Stimulated activated CD4-positive, alpha-beta T cell treated with anti-CD3 and anti-CD28 coated beads, Interleukin-4, amount 100 ng/mL, for 48 hours (primary cell): ENCODE results near the gene SMG6.
"Not testable (repeated sequence)": the region's sequence is repeated elsewhere in the genome, so short reads cannot be mapped to it uniquely, and the experiment has no call there.

Experiments
- DNase-seq, 2 donors: peaks; one replicate each; pipeline ENCODE4 v3.0.0-alpha.2; 2020; ENCODE audit warnings: low read depth in 2 of 2

The SMG6 gene

DNA sequence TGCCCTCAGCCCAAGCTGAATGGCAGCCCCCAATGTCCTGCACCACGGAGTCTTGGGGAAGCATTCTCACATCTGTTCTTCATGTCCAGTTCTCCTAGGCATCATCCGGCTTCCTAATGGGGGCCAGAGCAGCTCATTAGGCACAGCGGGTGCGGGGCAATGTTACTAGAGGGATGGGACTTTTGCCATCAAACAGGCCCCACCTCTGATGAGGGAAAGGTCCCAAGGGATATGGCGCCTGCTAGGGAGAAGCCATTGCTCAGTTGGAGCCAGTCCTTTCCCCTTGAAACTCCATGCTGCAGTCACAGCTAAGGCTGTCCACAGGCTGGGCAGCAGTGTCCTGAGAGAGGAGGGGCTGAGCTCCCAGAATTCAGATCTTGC lies 275.4 kb downstream of the SMG6 start:
- no peak for DNase-seq

- DNase-seq, result no peak
Measured at GRCh38 chr17:2027528-2028233, 275.9 kb downstream of the SMG6 start.

- no peak for DNase-seq
Measured at GRCh38 chr17:2025622-2026309, 277.8 kb downstream of the SMG6 start.

DNA sequence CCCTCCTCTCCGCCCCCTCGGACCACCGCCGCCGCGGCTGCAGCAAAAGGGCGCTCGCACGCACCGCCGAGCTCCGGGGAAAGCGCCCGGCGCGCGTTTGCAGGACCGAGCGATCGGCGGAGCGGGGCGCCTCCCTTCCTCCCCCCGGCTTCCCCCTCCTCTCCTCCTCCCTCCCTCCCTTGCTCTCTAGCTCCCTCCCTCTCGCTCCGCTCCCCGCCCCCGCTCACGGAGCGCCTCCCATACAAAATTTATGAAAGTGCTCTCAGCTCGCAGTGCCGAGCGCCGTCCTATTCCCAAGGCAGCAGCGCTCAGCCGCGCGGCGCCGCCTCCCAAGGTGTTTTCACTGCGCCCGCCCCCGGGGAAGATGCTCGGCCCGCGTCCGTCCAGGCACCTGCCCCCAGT lies 278.4 kb downstream of the SMG6 start, which contains the start of gene RTN4RL1:
TSS of gene RTN4RL1 (minus strand) at position 115 of the 402 bp plus-strand sequence. CDS start 469 bp downstream, outside the sequence.
- peak in 1 of 2 donors; percentile 54 for DNase-seq

DNA sequence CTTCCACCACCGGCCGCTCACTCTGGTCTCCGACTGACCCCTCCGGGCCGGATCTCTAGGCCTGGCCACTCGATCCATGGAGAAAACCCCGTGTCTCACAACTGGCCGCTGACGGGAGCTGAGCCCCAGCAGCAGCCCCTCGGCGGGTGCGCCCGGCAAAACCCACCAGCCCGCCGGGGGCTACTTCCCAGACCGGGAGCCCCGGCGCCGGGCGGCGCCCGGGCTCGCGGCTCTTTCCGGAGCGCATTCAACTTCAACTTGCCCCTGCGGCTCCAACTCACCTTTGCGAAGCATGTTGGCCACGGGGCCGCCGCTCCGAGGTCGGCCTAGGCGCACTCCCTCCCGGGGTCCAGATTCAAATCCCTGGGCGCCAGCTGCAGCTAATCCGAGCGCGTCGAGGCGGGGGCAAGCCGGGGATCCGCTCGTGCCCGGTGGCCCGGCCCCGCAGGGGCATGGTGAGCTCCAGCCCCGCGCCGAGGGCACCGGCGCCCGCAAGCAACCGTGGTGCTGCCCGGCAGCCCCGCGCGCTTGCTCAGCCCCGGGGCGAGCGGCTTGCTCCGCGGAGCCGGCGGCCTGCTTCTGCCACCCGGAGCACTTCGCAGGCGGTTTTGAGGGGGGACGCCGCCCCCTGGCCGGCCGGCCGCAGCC lies 278.9 kb downstream of the SMG6 start:
- DNase-seq, result no peak

GRCh38 chr17:2023692-2024571 lies 279.7 kb downstream of the SMG6 start:
- DNase-seq, result no peak

DNA sequence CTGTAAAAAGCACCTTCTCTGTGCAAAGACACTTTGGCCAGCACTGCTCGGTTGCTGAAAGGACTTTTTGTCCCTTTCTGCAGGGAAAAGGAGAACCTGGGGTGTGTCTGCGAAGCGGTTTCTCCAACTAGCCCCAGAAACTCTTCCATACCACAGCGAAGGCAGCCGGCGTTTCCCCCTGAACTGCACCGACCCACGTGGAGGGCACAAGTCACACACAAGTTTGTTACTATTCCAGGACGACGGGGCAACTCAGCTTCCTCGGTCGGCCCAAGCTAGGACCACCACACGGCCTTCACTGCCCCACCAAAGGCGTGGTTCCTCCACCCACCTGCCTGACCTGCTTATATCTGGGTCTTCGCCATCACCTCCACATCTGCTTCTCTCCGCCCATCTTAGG lies 280.3 kb downstream of the SMG6 start:
- DNase-seq, result no peak

DNA sequence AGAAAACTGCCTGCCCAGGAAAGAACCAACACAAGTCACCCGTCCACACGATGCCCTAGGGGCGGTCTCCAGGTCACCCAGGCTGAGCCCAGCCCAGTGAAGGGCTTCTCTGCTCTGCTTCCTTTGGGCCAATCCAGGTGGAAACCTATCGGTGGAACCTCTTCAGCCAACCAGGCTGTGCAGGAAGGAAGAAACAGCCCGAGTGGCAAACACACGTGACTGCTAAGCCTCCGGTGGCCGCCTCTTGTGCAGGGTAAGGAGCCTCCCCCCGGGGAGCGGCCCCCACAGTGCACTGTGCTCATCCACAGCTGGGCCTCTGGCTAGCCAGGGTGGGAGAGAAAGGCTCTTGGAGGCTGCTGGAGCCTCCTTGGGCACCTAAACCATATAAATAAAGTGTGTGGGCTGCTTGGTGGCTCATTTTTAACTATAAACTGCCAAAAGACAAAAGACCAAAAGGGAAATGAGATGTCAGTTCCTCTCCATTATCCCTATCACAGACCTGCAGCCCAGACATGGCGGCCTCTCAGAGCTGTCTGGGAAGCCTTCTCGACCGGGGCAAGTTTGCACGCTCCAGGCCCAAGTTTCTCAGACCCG lies 280.8 kb downstream of the SMG6 start:
- no peak for DNase-seq

- DNase-seq, result no peak
Measured at GRCh38 chr17:2020721-2021120, 282.9 kb downstream of the SMG6 start.

DNA sequence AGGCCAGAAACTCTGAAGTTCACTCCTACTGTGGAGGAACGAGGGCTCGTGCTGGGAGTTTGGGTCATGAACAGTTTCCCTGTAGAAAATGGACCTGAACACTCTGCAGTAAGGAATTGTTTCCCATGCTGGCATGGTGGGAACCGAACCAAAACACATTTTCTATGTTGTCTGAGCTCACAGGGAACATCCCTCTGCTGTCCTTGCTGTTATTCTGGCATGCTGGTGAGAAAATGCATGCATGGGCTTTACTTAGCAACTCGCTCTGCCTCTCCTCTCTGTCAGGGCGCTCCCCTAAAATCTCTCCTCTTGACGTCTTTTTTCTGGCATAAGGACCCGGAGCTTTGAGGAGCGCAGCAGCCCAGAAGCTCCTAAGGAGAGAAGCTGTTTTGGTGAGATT lies 283.9 kb downstream of the SMG6 start:
- no peak for DNase-seq

- DNase-seq, result no peak
Measured at GRCh38 chr17:2018716-2019510, 284.7 kb downstream of the SMG6 start.

DNA sequence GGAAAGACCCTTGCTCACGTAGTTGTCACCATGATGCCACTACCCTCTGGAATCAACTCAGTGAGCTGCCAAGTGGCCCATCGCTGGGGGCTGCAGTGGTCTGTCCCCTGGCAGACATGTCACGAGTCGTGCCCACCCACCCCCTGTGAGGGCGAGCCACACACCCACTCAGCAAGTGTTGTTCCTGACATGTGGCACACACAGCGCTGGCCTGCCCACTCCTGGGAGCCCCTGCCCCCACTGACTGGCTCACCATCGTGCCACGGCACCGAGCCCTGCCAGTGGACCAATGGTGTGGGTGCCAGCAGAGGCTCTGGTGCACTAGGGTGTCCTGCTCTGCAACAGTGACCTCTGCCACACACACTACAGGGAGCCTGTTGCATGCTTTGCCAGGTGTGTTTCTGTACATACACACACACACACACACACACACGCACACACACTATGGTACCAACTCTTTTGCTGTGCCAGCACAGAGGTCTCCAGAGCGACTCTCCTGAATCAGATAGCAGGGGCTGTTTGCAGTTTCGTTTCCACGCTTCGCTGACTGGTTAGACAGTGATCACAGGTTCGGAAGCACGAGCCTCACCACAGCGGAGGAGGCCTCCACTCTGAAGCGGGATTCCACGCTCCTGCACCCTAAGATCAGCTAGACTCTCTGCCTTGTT lies 286.2 kb downstream of the SMG6 start:
- no peak for DNase-seq

GRCh38 chr17:2016494-2016893 lies 287.1 kb downstream of the SMG6 start:
- no peak for DNase-seq

GRCh38 chr17:2015314-2015713 lies 288.3 kb downstream of the SMG6 start:
- no peak for DNase-seq

GRCh38 chr17:2013994-2014317 lies 289.6 kb downstream of the SMG6 start:
- no peak for DNase-seq

GRCh38 chr17:2013220-2013993 lies 290.2 kb downstream of the SMG6 start:
- DNase-seq, result not testable (repeated sequence)

- DNase-seq, result no peak
Measured at GRCh38 chr17:2012499-2012898, 291.1 kb downstream of the SMG6 start.

DNA sequence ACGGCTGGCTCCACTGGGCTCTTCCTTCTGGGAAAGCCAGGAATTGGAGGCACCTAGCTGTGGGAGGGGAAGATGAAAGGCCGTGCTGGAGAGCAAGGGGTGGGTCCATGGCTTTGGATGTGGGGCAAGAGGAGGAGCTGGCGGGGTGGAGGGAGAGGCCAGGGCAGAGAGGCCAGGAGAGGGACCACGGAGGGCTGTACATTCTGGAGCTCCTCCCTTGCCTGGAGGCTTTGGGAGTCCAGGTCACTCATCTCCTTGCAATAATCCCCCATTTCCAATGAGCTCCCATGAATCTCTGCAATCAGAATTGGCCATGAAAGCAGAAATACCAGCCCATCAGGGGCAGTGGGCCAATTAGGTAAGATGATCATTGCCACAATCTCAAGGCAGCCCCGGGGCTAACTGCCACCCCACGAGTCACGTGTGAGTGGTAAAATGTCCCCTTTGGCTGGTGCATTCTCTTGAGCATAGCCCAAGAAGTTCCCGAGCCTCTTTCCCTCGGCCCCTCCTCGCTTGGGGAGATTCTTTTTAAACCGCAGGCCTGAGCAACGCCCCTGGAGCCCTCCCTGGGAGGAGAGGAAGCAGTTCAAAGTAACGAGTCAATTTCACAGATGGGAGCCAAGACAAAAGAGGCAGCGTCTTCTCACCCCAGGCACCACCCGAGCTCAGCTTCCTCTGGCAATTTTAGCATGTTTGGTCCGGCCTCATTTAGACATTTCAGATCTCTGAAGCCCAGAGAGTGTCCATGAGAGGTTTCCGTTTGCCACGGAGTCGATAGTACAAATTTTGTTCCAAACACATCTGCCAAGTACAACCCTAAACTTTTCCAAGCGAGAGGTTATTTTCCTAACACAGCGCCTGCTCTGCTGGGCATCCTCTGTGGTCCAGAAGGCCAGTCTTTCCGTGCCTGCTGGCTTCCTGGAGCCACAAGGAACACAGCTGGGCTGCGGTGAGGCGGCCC lies 291.9 kb downstream of the SMG6 start:
- no peak for DNase-seq
